HG03066 (cell line): ENCODE results near the gene ANKRD31.
"Not testable (repeated sequence)": the region's sequence is repeated elsewhere in the genome, so short reads cannot be mapped to it uniquely, and the experiment has no call there.

Source experiments
- ATAC-seq: cut with Tn5 transposase; IDR thresholded peaks from one replicate; pipeline ENCODE4 v1.9.1; 2021; ENCODE audit warnings: low read depth; ENCODE audit not compliant: unreplicated experiment

ANKRD31 gene

DNA sequence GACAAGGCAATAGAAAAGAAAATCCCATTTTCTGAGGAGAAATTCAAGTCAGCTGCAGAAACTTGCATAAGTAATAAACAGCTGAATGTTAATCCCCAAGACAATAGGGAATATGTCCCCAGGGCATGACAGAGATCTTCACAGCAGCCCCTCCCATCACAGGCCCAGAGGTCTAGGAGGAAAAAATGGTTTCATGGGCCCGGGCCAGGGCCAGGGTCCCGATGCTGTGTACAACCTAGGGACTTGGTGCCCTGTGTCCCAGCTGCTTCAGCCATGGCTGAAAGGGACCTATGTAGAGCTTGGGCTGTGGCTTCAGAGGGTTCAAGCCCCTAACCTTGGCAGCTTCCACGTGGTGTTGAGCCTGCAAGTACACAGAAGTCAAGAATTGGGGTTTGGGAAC is 75.2 kb downstream of the ANKRD31 start:
- ATAC-seq = not testable (repeated sequence)

- ATAC-seq = no peak
Observed at GRCh38 chr5:75156585-75156984, 80.1 kb downstream of the ANKRD31 start.

- ATAC-seq = no peak
Observed at GRCh38 chr5:75152860-75153259, 83.8 kb downstream of the ANKRD31 start.

DNA sequence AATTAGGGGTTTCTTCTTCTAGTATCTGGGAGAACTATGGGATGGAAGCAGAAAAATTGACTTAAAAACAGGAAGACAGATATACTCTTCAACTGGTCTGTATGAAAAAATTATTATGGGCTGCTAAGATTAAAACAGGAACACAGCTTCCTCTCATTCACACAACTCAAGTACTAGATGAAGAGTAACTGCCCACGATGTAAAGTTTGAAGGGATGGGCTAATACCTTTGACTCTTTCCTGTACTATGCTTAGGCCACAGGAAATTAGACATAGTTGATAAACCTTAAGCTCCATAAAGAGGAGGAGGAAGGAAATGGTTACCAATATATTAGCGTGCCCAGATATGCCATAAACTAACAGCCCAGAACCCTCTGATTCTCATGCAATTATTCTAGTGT is 88.6 kb downstream of the ANKRD31 start:
- ATAC-seq = no peak

DNA sequence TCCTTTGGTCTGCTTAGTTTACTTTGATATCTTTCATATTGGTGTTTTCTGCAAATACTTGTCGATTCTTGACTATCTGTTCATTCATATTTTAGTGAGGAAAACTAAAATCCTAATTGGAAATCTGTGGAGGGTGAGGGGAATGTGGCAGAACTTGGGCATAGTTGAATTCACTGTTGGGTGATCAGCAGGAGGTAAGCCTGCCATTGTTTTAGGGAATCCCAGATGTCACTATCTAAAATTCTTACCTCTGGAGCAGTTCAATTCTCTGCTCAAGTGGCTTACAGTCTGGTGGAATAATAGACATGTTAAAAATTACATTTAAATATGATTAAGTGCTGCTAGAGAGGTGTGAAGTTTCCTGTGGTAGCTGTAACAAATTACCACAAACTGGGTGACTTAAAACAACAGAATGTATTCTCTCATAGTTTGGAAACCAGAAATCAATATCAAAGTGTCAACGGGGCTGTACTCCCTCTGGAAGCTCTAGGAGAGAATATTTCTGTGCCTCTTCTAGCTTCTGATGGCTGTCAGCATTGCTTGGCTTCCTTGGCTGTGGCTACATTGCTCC is 94.0 kb downstream of the ANKRD31 start:
- ATAC-seq = no peak

GRCh38 chr5:75140277-75140676 is 96.4 kb downstream of the ANKRD31 start:
- no peak for ATAC-seq

DNA sequence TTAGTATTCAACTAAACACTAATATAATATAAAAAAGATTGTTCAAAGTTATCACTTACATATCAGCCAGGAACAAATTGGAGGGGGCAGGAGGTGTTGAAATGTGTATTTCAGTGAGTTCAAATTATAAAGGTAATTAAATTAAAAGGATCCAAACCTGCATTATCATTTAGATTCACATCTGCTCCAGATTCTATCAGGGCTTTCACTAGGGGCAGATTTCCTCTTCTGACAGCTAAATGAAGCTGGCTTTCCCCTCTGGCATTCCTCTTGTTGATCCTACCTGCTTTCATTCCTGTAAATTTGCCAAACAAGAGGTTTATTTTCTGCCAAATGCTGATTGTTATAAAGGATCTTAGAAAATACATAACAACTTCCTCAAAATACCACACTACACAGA is 98.0 kb downstream of the ANKRD31 start:
- ATAC-seq = no peak

DNA sequence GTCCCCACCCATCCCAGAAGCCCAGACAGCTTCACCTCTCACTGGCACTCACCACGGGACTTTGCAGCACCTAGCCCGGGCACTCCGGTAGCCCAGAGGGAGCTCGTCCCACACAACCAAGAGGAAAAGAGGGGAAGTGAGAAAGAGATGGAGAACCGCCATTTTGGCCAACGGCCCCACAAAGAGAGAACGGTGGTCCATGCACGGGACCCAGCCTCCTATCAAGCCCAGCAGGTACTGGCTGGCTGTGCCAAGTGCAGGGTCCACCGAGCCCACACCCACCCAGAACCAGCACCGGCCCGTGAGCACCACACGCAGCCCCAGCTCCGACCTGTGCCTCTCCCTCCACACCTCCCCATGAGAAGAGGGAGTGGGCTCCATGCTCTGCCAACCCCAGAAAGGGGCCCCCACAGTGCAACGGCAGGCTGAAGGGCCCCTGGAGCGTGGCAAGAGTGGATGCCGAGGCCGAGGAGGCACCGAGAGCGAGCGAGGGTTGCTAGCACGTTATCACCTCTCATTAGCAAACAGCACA is 105.8 kb downstream of the ANKRD31 start:
- no peak for ATAC-seq

GRCh38 chr5:75116856-75117255 is 119.8 kb downstream of the ANKRD31 start:
- no peak for ATAC-seq

- ATAC-seq = not testable (repeated sequence)
Observed at GRCh38 chr5:75114311-75114710, 122.4 kb downstream of the ANKRD31 start.

GRCh38 chr5:75113354-75114113 is 123.1 kb downstream of the ANKRD31 start:
- ATAC-seq = no peak

- no peak for ATAC-seq
Observed at GRCh38 chr5:75108931-75109596, 127.6 kb downstream of the ANKRD31 start.

GRCh38 chr5:75108515-75108914 is 128.2 kb downstream of the ANKRD31 start:
- ATAC-seq = no peak

- ATAC-seq = not testable (repeated sequence)
Observed at GRCh38 chr5:75095956-75096355, 140.7 kb downstream of the ANKRD31 start.

DNA sequence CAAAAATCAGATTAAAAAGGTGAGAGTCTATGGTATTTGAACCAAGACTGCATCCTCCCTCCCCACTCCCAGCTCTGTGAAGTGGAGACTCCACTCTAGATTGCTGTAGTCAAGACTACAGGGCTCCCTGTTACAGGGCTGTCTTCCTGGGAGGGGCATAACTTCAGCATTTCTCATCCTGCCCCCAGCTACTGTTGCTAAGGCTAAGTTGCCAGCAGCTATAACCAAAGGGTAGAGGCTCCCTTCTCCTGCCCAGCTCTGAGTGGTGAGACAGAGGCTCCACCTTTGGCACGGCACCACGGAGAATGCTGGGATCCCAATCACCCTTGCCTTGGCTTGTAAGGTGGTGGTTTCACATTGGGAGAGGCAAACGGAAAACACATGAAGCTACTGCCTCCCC is 145.1 kb downstream of the ANKRD31 start:
- no peak for ATAC-seq

GRCh38 chr5:75089662-75090061 is 147.0 kb downstream of the ANKRD31 start:
- ATAC-seq = no peak

DNA sequence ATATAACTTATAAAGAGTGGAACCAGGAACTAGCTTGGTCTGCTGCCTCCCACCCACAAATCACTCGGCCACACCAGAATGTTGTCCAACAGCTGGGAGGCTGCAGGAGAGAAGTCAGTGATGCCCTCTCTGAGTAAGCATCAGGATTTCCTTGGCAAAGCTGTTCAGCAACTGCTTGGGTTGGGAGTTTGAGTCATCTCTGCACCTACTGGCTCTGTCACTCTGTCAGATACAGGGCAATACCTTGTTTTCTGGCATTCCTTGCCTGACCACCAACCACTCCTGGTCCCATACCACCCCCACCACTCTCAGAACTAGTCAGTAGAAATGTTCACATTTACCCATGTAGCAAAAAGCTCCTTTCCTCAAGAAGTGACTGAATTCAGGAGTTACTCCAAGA is 147.5 kb downstream of the ANKRD31 start:
- no peak for ATAC-seq

GRCh38 chr5:75088648-75089047 is 148.0 kb downstream of the ANKRD31 start:
- ATAC-seq = no peak

GRCh38 chr5:75081510-75081909 is 155.2 kb downstream of the ANKRD31 start:
- no peak for ATAC-seq

DNA sequence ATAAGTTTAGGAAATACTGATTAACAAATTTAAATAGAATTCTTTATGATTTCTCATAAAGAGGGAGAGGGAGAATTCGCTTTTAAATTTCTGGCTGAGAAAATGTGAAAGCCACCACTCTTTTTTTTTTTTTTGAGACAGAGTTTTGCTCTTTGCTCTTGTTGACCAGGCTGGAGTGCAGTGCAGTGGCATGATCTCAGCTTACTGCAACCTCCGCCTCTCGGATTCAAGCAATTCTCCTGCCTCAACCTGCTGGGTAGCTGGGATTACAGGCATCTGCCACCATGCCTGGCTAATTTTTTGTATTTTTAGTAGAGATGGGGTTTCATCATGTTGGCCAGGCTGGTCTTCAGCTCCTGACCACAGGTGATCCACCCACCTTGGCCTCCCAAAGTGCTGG is 157.3 kb downstream of the ANKRD31 start:
- not testable (repeated sequence) for ATAC-seq

- ATAC-seq = no peak
Observed at GRCh38 chr5:75078027-75078426, 158.7 kb downstream of the ANKRD31 start.

- no peak for ATAC-seq
Observed at GRCh38 chr5:75072061-75072460, 164.6 kb downstream of the ANKRD31 start.
